H9 (cell line): ENCODE results near the gene EDNRA. TPM values are rescaled to one million over a fixed set of nuclear protein-coding genes. Genes with fewer than 3 reads are reported as not detected.

Experiments used
- DNase-seq: peaks from one replicate; pipeline ENCODE4 v3.0.0-alpha.2; 2017
- H2AFZ ChIP-seq: one replicate; pipeline ENCODE4 v1.6.1; 2013; ENCODE audit warnings: mild to moderate bottlenecking, low read length, control low read depth, moderate library complexity
- H2AK5ac ChIP-seq: 2 replicates; pipeline ENCODE4 v1.6.1; 2013; ENCODE audit warnings: low read length, control low read depth, mixed read lengths; ENCODE audit not compliant: insufficient read length
- H2BK120ac ChIP-seq: one replicate; pipeline ENCODE4 v1.6.1; 2013; ENCODE audit warnings: low read depth, mild to moderate bottlenecking, low read length, control low read depth, inconsistent platforms; ENCODE audit not compliant: poor library complexity, severe bottlenecking
- H2BK12ac ChIP-seq: 2 replicates; pipeline ENCODE4 v1.6.1; 2013; ENCODE audit warnings: low read length, control low read depth, mixed read lengths, low read depth; ENCODE audit not compliant: insufficient read length
- H2BK15ac ChIP-seq: 2 replicates; pipeline ENCODE4 v1.6.1; 2013; ENCODE audit warnings: low read depth, low read length, control low read depth
- H2BK20ac ChIP-seq: one replicate; pipeline ENCODE4 v1.6.1; 2013; ENCODE audit warnings: low read depth, mild to moderate bottlenecking, low read length, control low read depth, inconsistent platforms; ENCODE audit not compliant: poor library complexity, severe bottlenecking
- H2BK5ac ChIP-seq: 2 replicates; pipeline ENCODE4 v1.6.1; 2013; ENCODE audit warnings: low read length, control low read depth, mixed read lengths; ENCODE audit not compliant: insufficient read length
- H3K14ac ChIP-seq: 2 replicates; pipeline ENCODE4 v1.6.1; 2013; ENCODE audit warnings: low read length, control low read depth; ENCODE audit not compliant: insufficient read depth
- H3K18ac ChIP-seq: 2 replicates; pipeline ENCODE4 v1.6.1; 2013; ENCODE audit warnings: low read depth, mild to moderate bottlenecking, mixed read lengths, low read length, control low read depth; ENCODE audit not compliant: insufficient read length
- H3K23ac ChIP-seq: 2 replicates; pipeline ENCODE4 v1.6.1; 2013; ENCODE audit warnings: low read length, control low read depth, mixed read lengths, low read depth; ENCODE audit not compliant: insufficient read length
- H3K23me2 ChIP-seq: 2 replicates; pipeline ENCODE4 v1.6.1; 2013; ENCODE audit warnings: low read depth, mild to moderate bottlenecking, mixed read lengths, low read length, control low read depth; ENCODE audit not compliant: insufficient read length, poor library complexity, severe bottlenecking
- H3K27ac ChIP-seq: 2 replicates; pipeline ENCODE4 v1.5.1; 2013; ENCODE audit warnings: low read length, control low read depth, mixed read lengths, low read depth; ENCODE audit not compliant: insufficient read length
- H3K27me3 ChIP-seq: 2 replicates; pipeline ENCODE4 v1.6.1; 2013; ENCODE audit warnings: low read length, control low read depth, inconsistent platforms; ENCODE audit not compliant: insufficient read depth
- H3K4ac ChIP-seq: 2 replicates; pipeline ENCODE4 v1.6.1; 2013; ENCODE audit warnings: low read depth, mild to moderate bottlenecking, control low read depth, inconsistent platforms, low read length, moderate library complexity
- H3K4me1 ChIP-seq: 2 replicates; pipeline ENCODE4 v1.6.1; 2013; ENCODE audit warnings: low read length, control low read depth, inconsistent platforms; ENCODE audit not compliant: insufficient read depth
- H3K4me2 ChIP-seq: 2 replicates; pipeline ENCODE4 v1.6.1; 2013; ENCODE audit warnings: low read length, control low read depth, mixed read lengths; ENCODE audit not compliant: insufficient read length, insufficient read depth
- H3K56ac ChIP-seq: 2 replicates; pipeline ENCODE4 v1.6.1; 2013; ENCODE audit warnings: low read depth, mild to moderate bottlenecking, mixed read lengths, low read length, control low read depth; ENCODE audit not compliant: insufficient read length
- H3K79me1 ChIP-seq: 2 replicates; pipeline ENCODE4 v1.6.1; 2013; ENCODE audit warnings: low read depth, mild to moderate bottlenecking, moderate library complexity, low read length, control low read depth, inconsistent platforms; ENCODE audit not compliant: insufficient read depth, poor library complexity, severe bottlenecking
- H3K79me2 ChIP-seq: 2 replicates; pipeline ENCODE4 v1.6.1; 2013; ENCODE audit warnings: low read length, control low read depth, inconsistent platforms; ENCODE audit not compliant: insufficient read depth
- H3K9ac ChIP-seq: 2 replicates; pipeline ENCODE4 v1.6.1; 2013; ENCODE audit warnings: low read length, control low read depth, mixed read lengths; ENCODE audit not compliant: insufficient read length; ENCODE audit errors: extremely low read depth
- H3K9me3 ChIP-seq: one replicate; pipeline ENCODE4 v1.6.1; 2013; ENCODE audit warnings: low read depth, low read length, inconsistent platforms; ENCODE audit not compliant: control insufficient read depth
- H3T11ph ChIP-seq: one replicate; pipeline ENCODE4 v1.6.1; 2013; ENCODE audit warnings: mild to moderate bottlenecking, low read length, control low read depth, inconsistent platforms
- H4K20me1 ChIP-seq: one replicate; pipeline ENCODE4 v1.6.1; 2013; ENCODE audit not compliant: control insufficient read depth, insufficient read length, insufficient read depth
- H4K5ac ChIP-seq: 2 replicates; pipeline ENCODE4 v1.6.1; 2013; ENCODE audit warnings: low read depth, mild to moderate bottlenecking, mixed read lengths, low read length, control low read depth; ENCODE audit not compliant: insufficient read length
- H4K8ac ChIP-seq: replicated peaks from 2 replicates; pipeline ENCODE4 v1.6.1; 2013; ENCODE audit warnings: low read length, control low read depth, mixed read lengths, low read depth; ENCODE audit not compliant: insufficient read length
- H4K91ac ChIP-seq: 2 replicates; pipeline ENCODE4 v1.6.1; 2013; ENCODE audit warnings: low read depth, mild to moderate bottlenecking, moderate library complexity, mixed read lengths, low read length, control low read depth; ENCODE audit not compliant: insufficient read length
- H3K27ac Mint-ChIP-seq, 3 experiments: 2 replicates in 2 of 3; 3 replicates in 1 of 3; pipeline ENCODE4 v1.8.0; 2020 to 2021; ENCODE audit warnings: mixed read lengths in 3 of 3, mild to moderate bottlenecking in 1 of 3, moderate library complexity in 1 of 3
- H3K27me3 Mint-ChIP-seq: 2 replicates; pipeline ENCODE4 v1.8.0; 2021; ENCODE audit warnings: low read depth, mild to moderate bottlenecking, moderate library complexity, mixed read lengths
- H3K36me3 Mint-ChIP-seq, 3 experiments: 2 replicates in 2 of 3; 3 replicates in 1 of 3; pipeline ENCODE4 v1.8.0; 2020 to 2021; ENCODE audit warnings: low read depth in 3 of 3, mixed read lengths in 3 of 3; ENCODE audit not compliant: insufficient read depth in 1 of 3
- H3K4me1 Mint-ChIP-seq, 2 experiments: 2 replicates each; pipeline ENCODE4 v1.8.0; 2020; ENCODE audit warnings: mixed read lengths in 2 of 2
- H3K4me3 Mint-ChIP-seq, 2 experiments: 2 replicates in 1 of 2; 3 replicates in 1 of 2; pipeline ENCODE4 v1.8.0; 2020 to 2021; ENCODE audit warnings: mild to moderate bottlenecking in 2 of 2, mixed read lengths in 2 of 2, moderate library complexity in 1 of 2
- H3K9me3 Mint-ChIP-seq, 2 experiments: 2 replicates in 1 of 2; 3 replicates in 1 of 2; pipeline ENCODE4 v1.8.0; 2020; ENCODE audit warnings: mild to moderate bottlenecking in 2 of 2, mixed read lengths in 2 of 2, moderate library complexity in 1 of 2
- WGBS: extraction: QIAGEN DNeasy Blood & Tissue Kit; methylation state at CpG from one replicate; pipeline ENCODE4 v1.1.7; 2013; ENCODE audit warnings: missing lambda C conversion rate, low lambda C conversion rate, mixed read lengths; ENCODE audit not compliant: insufficient read length; ENCODE audit errors: extremely low coverage; 5-methylcytosine and 5-hydroxymethylcytosine counted together
- total RNA-seq: library from RNA; stranded (reverse); gene quantifications from 2 replicates; pipeline ENCODE4 v1.2.1, GENCODE V29; 2021
- TF ChIP-seq, protein P1 (sequence below): fragments of 200-600 bp; sonication (generic); conservative IDR thresholded peaks from 3 replicates; pipeline ENCODE4 v1.8.0; 2021; ENCODE audit warnings: antibody characterized with exemption, mild to moderate bottlenecking

Gene EDNRA
- total RNA-seq, 1 experiment from 2014 or later = 1.6 TPM

DNA sequence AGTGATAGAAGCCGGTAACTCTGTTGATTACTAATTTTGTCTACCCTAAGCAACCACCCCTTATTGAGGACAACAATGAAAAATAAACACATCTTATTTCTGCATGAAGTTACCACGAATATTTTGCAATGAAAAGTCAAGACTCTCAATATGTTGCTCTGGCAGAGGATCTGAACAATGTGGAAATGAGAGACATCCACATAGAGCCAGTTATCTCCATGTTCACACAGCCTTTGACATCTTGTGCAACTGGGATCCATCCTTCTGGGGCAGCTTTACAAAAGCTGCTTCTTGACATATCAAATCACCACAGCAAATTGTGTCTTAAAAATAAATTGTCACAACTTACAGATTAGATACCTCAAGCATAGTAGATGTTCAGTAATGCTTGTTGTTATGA, 10.2 kb downstream of the EDNRA start:
- peaks cover 0 to 6% of the 10 kb centered on the region in 2 experiments; a peak in 1 of 4 replicates for H3K4me1 Mint-ChIP-seq
- TF ChIP-seq, protein P1, sequence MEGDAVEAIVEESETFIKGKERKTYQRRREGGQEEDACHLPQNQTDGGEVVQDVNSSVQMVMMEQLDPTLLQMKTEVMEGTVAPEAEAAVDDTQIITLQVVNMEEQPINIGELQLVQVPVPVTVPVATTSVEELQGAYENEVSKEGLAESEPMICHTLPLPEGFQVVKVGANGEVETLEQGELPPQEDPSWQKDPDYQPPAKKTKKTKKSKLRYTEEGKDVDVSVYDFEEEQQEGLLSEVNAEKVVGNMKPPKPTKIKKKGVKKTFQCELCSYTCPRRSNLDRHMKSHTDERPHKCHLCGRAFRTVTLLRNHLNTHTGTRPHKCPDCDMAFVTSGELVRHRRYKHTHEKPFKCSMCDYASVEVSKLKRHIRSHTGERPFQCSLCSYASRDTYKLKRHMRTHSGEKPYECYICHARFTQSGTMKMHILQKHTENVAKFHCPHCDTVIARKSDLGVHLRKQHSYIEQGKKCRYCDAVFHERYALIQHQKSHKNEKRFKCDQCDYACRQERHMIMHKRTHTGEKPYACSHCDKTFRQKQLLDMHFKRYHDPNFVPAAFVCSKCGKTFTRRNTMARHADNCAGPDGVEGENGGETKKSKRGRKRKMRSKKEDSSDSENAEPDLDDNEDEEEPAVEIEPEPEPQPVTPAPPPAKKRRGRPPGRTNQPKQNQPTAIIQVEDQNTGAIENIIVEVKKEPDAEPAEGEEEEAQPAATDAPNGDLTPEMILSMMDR = no peak
- Histone ChIP-seq H3K23ac (no peak overlapping the region), H2BK12ac (no peak overlapping the region), H3K9me3 (no peaks in the 10 kb centered on the region), H3K9ac (no peak overlapping the region), H2BK15ac (no peak overlapping the region), H3T11ph (no peak overlapping the region), H3K27me3 (no peaks in the 10 kb centered on the region), H3K27ac (no peak overlapping the region), H3K79me1 (no peaks in the 10 kb centered on the region), H3K18ac (no peak overlapping the region), H3K4ac (no peak overlapping the region), H2BK120ac (no peak overlapping the region), H2AK5ac (no peak overlapping the region), H3K4me1 (no peaks in the 10 kb centered on the region; the same call in 1 of the 2 replicates), H4K20me1 (no peaks in the 10 kb centered on the region), H3K79me2 (no peaks in the 10 kb centered on the region), H4K5ac (no peak overlapping the region), H3K4me2 (no peak overlapping the region), H3K56ac (no peak overlapping the region), H4K8ac (no peak overlapping the region), H3K23me2 (no peaks in the 10 kb centered on the region), H2BK20ac (no peak overlapping the region), H3K14ac (no peak overlapping the region), H2AFZ (no peak overlapping the region), H4K91ac (no peak overlapping the region), H2BK5ac (no peak overlapping the region)
- no CpG with 5 or more reads among the region's 2 CpGs for WGBS
- no peaks in the 10 kb centered on the region for H3K27me3 Mint-ChIP-seq
- H3K36me3 Mint-ChIP-seq = no peaks in the 10 kb centered on the region
- H3K4me3 Mint-ChIP-seq = no peak overlapping the region
- no peak for DNase-seq
- no peak overlapping the region; a peak in 1 of 7 replicates for H3K27ac Mint-ChIP-seq
- no peaks in the 10 kb centered on the region for H3K9me3 Mint-ChIP-seq
